ENCODE data around the gene SIGLEC15. TPM values are rescaled to one million over a fixed set of nuclear protein-coding genes. Genes with fewer than 3 reads are reported as not detected.
"Not testable (repeated sequence)": the region's sequence is repeated elsewhere in the genome, so short reads cannot be mapped to it uniquely, and the experiment has no call there.

Gene SIGLEC15
- total RNA-seq, 1 experiment from 2014 or later: 0.28 TPM

- Mint-ChIP-seq H3K4me3 (ENCODE audit: low read depth, unreplicated experiment) (no peak overlapping the region), H3K27ac (ENCODE audit: unreplicated experiment) (no peak overlapping the region), H3K27me3 (ENCODE audit: unreplicated experiment) (no peaks in the 10 kb centered on the region), H3K4me1 (ENCODE audit: low read depth, unreplicated experiment) (peaks cover 28% of the 10 kb centered on the region), H3K9me3 (ENCODE audit: low read depth, unreplicated experiment) (peaks cover 2% of the 10 kb centered on the region), H3K36me3 (ENCODE audit: insufficient read depth, unreplicated experiment) (peaks cover 4% of the 10 kb centered on the region)
- DNase-seq: no peak
- TF ChIP-seq CTCF (IDR thresholded peaks at IDR 0.05; ENCODE audit: unreplicated experiment): no peak
- BruUV-seq (replicated peaks): no TSS peak
- intact Hi-C loops (cut with micrococcal nuclease; ENCODE audit: unreplicated experiment): no loop called here
- CTCF ChIA-PET: no interaction called here
Observed at GRCh38 chr18:45826084-45826483, 609 bp downstream of the SIGLEC15 start.

GRCh38 chr18:45826716-45827115 is 1.2 kb downstream of the SIGLEC15 start:
- H3K36me3 Mint-ChIP-seq (ENCODE audit: insufficient read depth, unreplicated experiment); intact Hi-C loops (cut with micrococcal nuclease; ENCODE audit: unreplicated experiment); CTCF ChIA-PET; DNase-seq; H3K27ac Mint-ChIP-seq (ENCODE audit: unreplicated experiment); H3K9me3 Mint-ChIP-seq (ENCODE audit: low read depth, unreplicated experiment); H3K27me3 Mint-ChIP-seq (ENCODE audit: unreplicated experiment); H3K4me3 Mint-ChIP-seq (ENCODE audit: low read depth, unreplicated experiment); BruUV-seq (replicated peaks): not testable (repeated sequence)
- H3K4me1 Mint-ChIP-seq (ENCODE audit: low read depth, unreplicated experiment): peaks cover 28% of the 10 kb centered on the region

DNA sequence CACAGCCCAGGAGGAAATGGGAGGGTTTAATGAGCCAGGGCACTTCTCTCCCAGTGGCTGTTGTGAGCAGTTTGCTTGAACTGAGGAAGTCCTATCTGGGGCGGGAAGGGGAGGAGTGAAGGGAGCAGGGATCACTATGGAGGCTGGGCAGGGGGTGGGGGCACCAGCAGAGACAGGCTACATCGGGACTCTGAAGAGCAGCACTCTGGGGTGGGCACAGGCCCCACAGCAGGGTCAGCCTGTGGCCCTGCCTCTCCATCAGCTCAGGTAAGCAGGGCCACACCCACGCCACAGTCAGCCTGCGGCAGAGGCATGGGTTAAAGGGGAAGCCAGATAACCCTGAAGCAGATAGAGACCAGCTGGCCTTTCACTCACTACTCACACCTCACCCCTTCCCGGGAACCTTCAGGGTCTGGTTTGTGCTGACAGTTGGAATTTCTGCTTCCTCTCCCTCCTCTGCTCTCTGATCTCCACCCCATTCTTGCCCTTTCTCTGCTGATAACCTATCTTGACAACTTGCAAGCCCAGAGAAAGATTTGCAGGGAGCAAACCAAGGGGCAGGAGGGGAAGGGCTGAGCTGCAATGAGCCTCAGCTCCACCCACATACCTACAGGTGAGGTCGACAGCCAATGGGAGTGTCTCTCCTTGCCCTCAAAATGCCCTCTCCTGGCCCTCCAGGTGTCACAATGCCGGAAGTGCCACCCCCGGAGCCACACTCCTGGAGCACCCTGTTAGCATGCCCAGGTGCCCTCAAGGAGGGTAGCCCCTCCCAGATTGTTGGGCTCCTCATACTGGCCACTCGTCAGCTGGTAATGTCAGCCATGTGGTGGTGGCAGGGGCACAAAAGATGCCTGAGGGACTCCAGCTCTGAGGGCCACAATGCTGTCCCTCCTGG is 3.7 kb downstream of the SIGLEC15 start:
- BruUV-seq (replicated peaks): no TSS peak
- CTCF ChIA-PET: interaction anchor here (0.6 to 1.5 kb wide), 2 partner anchors 9 to 10 kb away, joined by 3 to 4 read pairs; no protein-coding TSS in a partner anchor
- Mint-ChIP-seq H3K27ac (ENCODE audit: unreplicated experiment) (peak overlapping the region; percentile 60), H3K4me1 (ENCODE audit: low read depth, unreplicated experiment) (peaks cover 34% of the 10 kb centered on the region), H3K4me3 (ENCODE audit: low read depth, unreplicated experiment) (no peak overlapping the region), H3K36me3 (ENCODE audit: insufficient read depth, unreplicated experiment) (peaks cover 4% of the 10 kb centered on the region), H3K27me3 (ENCODE audit: unreplicated experiment) (no peaks in the 10 kb centered on the region), H3K9me3 (ENCODE audit: low read depth, unreplicated experiment) (no peaks in the 10 kb centered on the region)
- peak; percentile 61 for DNase-seq
- intact Hi-C loops (cut with micrococcal nuclease; ENCODE audit: unreplicated experiment): no loop called here
- no peak for TF ChIP-seq CTCF (IDR thresholded peaks at IDR 0.05; ENCODE audit: unreplicated experiment)

DNA sequence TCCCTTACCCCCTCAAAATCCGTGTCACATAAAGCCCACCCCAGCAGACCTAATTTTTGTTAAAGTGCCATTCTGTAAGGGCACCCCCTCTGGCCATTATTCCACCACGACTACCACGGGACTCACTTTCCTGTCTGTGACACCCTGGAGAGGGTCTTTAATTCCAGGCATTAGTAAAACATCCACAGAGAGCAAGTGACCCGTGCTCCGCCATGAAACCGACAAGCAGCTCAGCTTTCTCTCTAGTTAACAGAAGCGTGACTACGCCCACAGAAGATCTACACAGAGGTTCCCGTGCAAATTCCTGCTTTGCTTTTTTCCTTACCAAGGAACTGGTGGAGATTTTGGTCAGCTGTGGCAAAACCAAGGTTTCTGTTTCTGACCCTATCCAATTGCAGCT is 4.4 kb downstream of the SIGLEC15 start:
- CTCF ChIA-PET: interaction anchor here (1.5 kb wide), 1 partner anchor 10 kb away, joined by 4 read pairs; no protein-coding TSS in a partner anchor
- no peak overlapping the region for H3K4me3 Mint-ChIP-seq (ENCODE audit: low read depth, unreplicated experiment)
- peaks cover 4% of the 10 kb centered on the region for H3K36me3 Mint-ChIP-seq (ENCODE audit: insufficient read depth, unreplicated experiment)
- BruUV-seq (replicated peaks): no TSS peak
- TF ChIP-seq CTCF (IDR thresholded peaks at IDR 0.05; ENCODE audit: unreplicated experiment): no peak
- no peak for DNase-seq
- H3K4me1 Mint-ChIP-seq (ENCODE audit: low read depth, unreplicated experiment): peaks cover 41% of the 10 kb centered on the region
- H3K27me3 Mint-ChIP-seq (ENCODE audit: unreplicated experiment): no peaks in the 10 kb centered on the region
- intact Hi-C loops (cut with micrococcal nuclease; ENCODE audit: unreplicated experiment): no loop called here
- H3K9me3 Mint-ChIP-seq (ENCODE audit: low read depth, unreplicated experiment): no peaks in the 10 kb centered on the region
- H3K27ac Mint-ChIP-seq (ENCODE audit: unreplicated experiment): peak overlapping the region; percentile 60

- no peaks in the 10 kb centered on the region for H3K27me3 Mint-ChIP-seq (ENCODE audit: unreplicated experiment)
- no peak for DNase-seq
- intact Hi-C loops (cut with micrococcal nuclease; ENCODE audit: unreplicated experiment): no loop called here
- H3K27ac Mint-ChIP-seq (ENCODE audit: unreplicated experiment): no peak overlapping the region
- CTCF ChIA-PET: no interaction called here
- no peaks in the 10 kb centered on the region for H3K9me3 Mint-ChIP-seq (ENCODE audit: low read depth, unreplicated experiment)
- peaks cover 4% of the 10 kb centered on the region for H3K36me3 Mint-ChIP-seq (ENCODE audit: insufficient read depth, unreplicated experiment)
- no TSS peak for BruUV-seq (replicated peaks)
- H3K4me3 Mint-ChIP-seq (ENCODE audit: low read depth, unreplicated experiment): no peak overlapping the region
- no peak for TF ChIP-seq CTCF (IDR thresholded peaks at IDR 0.05; ENCODE audit: unreplicated experiment)
- H3K4me1 Mint-ChIP-seq (ENCODE audit: low read depth, unreplicated experiment): peaks cover 51% of the 10 kb centered on the region
Observed at GRCh38 chr18:45830917-45831316, 5.4 kb downstream of the SIGLEC15 start.
